ENCODE results near the gene EGLN2.

GRCh38 chr19:40797166-40797962 is 1.6 kb upstream of the EGLN2 start:
- TF ChIP-seq CTCF (IDR thresholded peaks at IDR 0.05) (no peak), ZFX (IDR thresholded peaks at IDR 0.05; ENCODE audit: borderline replicate concordance) (no peak)
